Retinal pigment epithelial cell (primary cell): ENCODE data around the gene NSRP1.
"Not testable (repeated sequence)": the region's sequence is repeated elsewhere in the genome, so short reads cannot be mapped to it uniquely, and the experiment has no call there.

Experiments used
- DNase-seq: peaks from one replicate; pipeline ENCODE4 v3.0.0-alpha.2; 2010; ENCODE audit warnings: low read depth
- H3K4me3 ChIP-seq: 2 replicates; pipeline ENCODE4 v1.5.1; 2011; ENCODE audit warnings: mild to moderate bottlenecking, low read length, control low read depth, moderate library complexity
- CTCF ChIP-seq: conservative IDR thresholded peaks from 2 replicates; pipeline ENCODE4 v1.5.1; 2011; ENCODE audit warnings: low read depth, low read length, control low read depth, inconsistent platforms

NSRP1 gene

GRCh38 chr17:30226878-30227277, 110.3 kb downstream of the NSRP1 start:
- no peak overlapping the region for H3K4me3 ChIP-seq
- DNase-seq: no peak
- TF ChIP-seq CTCF: no peak

DNA sequence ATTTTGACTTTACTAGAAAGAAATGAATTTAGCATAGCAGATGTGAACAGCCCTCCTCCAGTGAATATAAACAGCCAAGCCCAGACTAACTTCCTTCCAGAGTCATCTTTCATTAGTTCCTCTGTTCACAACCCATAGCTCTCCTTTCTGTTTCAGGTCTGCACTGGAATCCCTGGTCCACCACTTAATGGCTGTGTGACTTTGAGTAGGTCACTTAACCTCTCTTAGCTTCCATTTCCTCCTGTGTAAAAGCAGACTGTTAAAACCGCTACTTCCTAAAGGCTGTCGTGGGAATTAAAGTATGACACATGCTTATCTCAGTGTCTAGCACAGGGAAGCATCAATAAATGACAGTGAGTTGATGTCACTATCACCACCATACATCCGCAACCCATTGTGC, 111.4 kb downstream of the NSRP1 start:
- no peak for DNase-seq
- no peak for TF ChIP-seq CTCF
- no peak overlapping the region for H3K4me3 ChIP-seq

GRCh38 chr17:30229012-30229411, 112.4 kb downstream of the NSRP1 start:
- TF ChIP-seq CTCF: no peak
- H3K4me3 ChIP-seq: no peak overlapping the region
- DNase-seq: no peak

GRCh38 chr17:30230009-30230408, 113.4 kb downstream of the NSRP1 start:
- not testable (repeated sequence) for DNase-seq, H3K4me3 ChIP-seq

- TF ChIP-seq CTCF: no peak
- no peak for DNase-seq
Measured at GRCh38 chr17:30230596-30231125, 114.0 kb downstream of the NSRP1 start.

DNA sequence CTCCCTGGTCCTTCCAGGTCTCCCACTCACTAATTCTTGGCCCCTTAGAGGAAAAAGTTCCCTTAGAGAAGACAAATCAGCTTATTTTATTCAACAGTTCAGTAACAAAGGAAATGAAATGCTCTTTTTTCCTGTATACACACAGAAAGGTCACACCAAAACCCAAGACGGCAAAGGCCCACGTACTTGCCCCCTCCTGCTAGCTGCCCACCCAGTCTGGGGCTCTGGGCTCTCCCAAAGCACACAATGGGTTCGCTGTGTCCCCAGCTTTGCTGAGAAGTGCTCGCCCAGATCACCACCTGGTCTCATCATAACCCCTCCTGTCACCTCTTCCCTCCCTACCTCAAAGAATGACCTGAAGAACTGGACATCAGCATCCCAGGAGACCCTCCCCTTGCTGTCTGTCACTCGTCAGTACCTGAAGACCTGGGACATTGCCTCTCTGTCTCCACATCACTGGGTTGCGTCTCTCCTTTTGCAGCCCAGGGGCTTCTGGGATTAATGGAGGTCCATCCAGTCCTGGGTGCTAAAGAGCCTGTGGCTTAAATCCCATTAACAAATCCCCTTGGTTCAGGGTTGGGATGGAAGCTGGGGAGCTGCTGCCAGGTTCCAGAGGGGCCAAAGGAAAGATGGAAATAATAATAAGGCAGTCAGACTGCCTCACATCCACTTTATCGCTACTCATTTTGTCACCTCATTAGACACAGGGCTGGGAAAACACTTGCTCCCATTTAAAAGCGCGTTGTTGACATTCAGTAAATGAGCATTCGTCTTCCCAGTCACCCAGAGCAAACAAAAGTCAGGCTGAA, 115.6 kb downstream of the NSRP1 start:
- no peak for TF ChIP-seq CTCF
- H3K4me3 ChIP-seq: no peak overlapping the region
- no peak for DNase-seq

More at GRCh38 chr17:30230596-30231125, 114.0 kb downstream of the NSRP1 start:
- no peak overlapping the region for H3K4me3 ChIP-seq

DNA sequence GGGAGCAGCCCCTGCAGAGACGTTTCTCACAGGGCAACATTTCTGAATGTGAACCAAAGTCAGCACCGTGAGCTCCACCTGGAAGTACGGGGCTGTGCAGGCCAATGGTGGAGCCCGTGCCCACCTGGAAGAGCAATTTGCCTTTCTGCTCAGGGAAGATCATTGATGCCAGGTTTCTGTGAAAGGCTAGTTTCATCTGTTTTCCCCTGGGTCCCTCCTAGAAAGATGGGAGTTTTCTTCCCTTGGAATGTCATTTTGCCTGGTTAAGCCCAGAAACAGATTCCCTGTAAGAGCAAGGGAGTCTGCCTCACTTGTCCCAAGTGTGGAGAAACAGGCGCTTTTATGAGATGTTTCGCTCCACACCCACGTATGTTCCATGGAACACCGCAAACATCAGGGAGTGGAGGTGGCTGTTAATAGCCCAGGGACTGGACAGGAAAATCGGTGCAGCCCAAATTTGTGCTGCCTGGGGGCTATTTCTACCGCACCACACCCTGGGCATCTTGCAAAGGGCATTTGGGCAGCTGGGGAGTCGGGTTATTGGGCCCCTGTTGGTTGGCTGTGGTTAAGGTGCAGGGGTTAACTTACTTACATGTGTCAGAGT, 116.3 kb downstream of the NSRP1 start:
- TF ChIP-seq CTCF: no peak
- no peak for DNase-seq
- no peak overlapping the region for H3K4me3 ChIP-seq
